SIG-M5 (cell line): ENCODE data around the gene IL26.

ENCODE experiments used
- DNase-seq: peaks from one replicate; lab custom pipeline; 2025; lab: John Stamatoyannopoulos, UW

IL26 gene

DNA sequence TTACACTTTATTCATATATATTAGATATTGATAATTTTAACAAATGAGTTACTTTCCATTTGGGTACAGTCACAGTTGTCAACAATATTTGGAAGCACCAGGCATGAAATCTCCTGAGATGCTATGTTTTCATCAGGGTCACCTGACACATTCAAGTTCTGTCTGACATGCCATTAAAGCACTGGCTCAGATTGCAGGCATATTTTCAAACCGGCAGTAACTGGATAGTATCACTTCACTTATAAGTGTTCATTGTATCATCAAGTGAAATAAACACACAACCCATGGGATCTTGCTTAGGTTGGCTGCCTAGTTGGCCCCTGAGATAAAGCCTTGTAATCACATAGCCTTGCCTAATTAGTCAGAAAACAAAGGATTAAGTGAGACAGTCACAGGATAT, 70.8 kb downstream of the IL26 start:
- no peak for DNase-seq
